ENCODE results near the gene CCT5.
A peak's percentile ranks its signal among the peaks of the same experiment; 100 is the strongest.

The CCT5 gene

GRCh38 chr5:10249948-10250805 lies at the start of gene CCT5:
Gene CCT5 (plus strand): TSS chr5:10250280. CDS start chr5:10250341, 61 bp downstream.
- peak; percentile 82 to 99 (median 90) for DNase-seq

- DNase-seq = no peak
Measured at GRCh38 chr5:10201223-10201868, 48.7 kb upstream of the CCT5 start.

GRCh38 chr5:10202089-10202910 lies 47.8 kb upstream of the CCT5 start:
- DNase-seq = no peak

GRCh38 chr5:10209004-10209403 lies 41.1 kb upstream of the CCT5 start:
- no peak for DNase-seq

GRCh38 chr5:10213316-10213715 lies 36.8 kb upstream of the CCT5 start:
- no peak for DNase-seq

- DNase-seq = no peak
Measured at GRCh38 chr5:10214041-10214440, 36.0 kb upstream of the CCT5 start.

- no peak for DNase-seq
Measured at GRCh38 chr5:10215366-10215765, 34.7 kb upstream of the CCT5 start.

- no peak for DNase-seq
Measured at GRCh38 chr5:10216107-10216506, 34.0 kb upstream of the CCT5 start.

- no peak for DNase-seq
Measured at GRCh38 chr5:10218658-10219057, 31.4 kb upstream of the CCT5 start.

- no peak for DNase-seq
Measured at GRCh38 chr5:10219068-10219467, 31.0 kb upstream of the CCT5 start.

- no peak for DNase-seq
Measured at GRCh38 chr5:10220248-10220647, 29.8 kb upstream of the CCT5 start.

- DNase-seq = no peak
Measured at GRCh38 chr5:10222326-10222725, 27.8 kb upstream of the CCT5 start.

- no peak for DNase-seq
Measured at GRCh38 chr5:10227379-10227778, 22.7 kb upstream of the CCT5 start.

- DNase-seq = no peak
Measured at GRCh38 chr5:10228288-10228687, 21.8 kb upstream of the CCT5 start.

- no peak for DNase-seq
Measured at GRCh38 chr5:10229306-10230048, 20.6 kb upstream of the CCT5 start.

- DNase-seq = no peak
Measured at GRCh38 chr5:10232386-10232785, 17.7 kb upstream of the CCT5 start.

GRCh38 chr5:10233011-10233410 lies 17.1 kb upstream of the CCT5 start:
- DNase-seq = no peak

- DNase-seq = no peak
Measured at GRCh38 chr5:10233505-10233904, 16.6 kb upstream of the CCT5 start.

- no peak for DNase-seq
Measured at GRCh38 chr5:10235350-10235749, 14.7 kb upstream of the CCT5 start.

GRCh38 chr5:10243660-10244240 lies 6.3 kb upstream of the CCT5 start:
- DNase-seq = no peak

- DNase-seq = no peak
Measured at GRCh38 chr5:10244342-10244944, 5.6 kb upstream of the CCT5 start.

- no peak for DNase-seq
Measured at GRCh38 chr5:10246761-10247160, 3.3 kb upstream of the CCT5 start.
